Measurements from ENCODE around the gene CALN1.

- no peak for TF ChIP-seq CTCF (IDR thresholded peaks at IDR 0.05; ENCODE audit: poor library complexity)
- no peak for TF ChIP-seq EZH2 (IDR thresholded peaks at IDR 0.05; ENCODE audit: borderline replicate concordance)
Measured at GRCh38 chr7:72408966-72409637, 3.0 kb downstream of the CALN1 start.
